ENCODE results near the gene LPP. TPM values are rescaled to one million over a fixed set of nuclear protein-coding genes. Genes with fewer than 3 reads are reported as not detected.

The LPP gene
- total RNA-seq, 6 experiments from 2014 or later, result 84.1 to 121 (median 102) TPM

DNA sequence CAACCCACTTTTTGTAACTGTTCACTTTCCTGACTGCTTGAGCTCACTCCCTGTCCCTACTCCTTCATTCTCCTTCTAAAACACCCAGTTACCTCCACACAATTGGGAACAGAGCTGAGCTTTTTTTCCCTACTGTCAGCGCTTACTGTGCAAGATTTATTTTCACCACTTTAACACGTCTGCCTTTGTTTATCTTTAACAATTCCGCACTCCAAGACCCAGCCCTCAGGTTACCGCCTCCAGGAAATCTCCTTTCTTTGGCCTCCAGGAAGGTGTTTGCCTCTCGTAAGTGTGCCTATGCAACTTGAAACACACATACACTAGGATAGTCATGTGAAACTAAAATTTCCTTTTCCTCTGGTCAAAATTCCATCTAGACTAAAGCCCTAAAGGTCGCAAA lies 745.9 kb downstream of the LPP start:
- H3K4me3 Mint-ChIP-seq, result no peak overlapping the region; the same call in 1 of the 2 replicates
- peaks cover 3% of the 10 kb centered on the region for H3K27me3 Mint-ChIP-seq (ENCODE audit: insufficient read depth)
- TF ChIP-seq, protein P1, sequence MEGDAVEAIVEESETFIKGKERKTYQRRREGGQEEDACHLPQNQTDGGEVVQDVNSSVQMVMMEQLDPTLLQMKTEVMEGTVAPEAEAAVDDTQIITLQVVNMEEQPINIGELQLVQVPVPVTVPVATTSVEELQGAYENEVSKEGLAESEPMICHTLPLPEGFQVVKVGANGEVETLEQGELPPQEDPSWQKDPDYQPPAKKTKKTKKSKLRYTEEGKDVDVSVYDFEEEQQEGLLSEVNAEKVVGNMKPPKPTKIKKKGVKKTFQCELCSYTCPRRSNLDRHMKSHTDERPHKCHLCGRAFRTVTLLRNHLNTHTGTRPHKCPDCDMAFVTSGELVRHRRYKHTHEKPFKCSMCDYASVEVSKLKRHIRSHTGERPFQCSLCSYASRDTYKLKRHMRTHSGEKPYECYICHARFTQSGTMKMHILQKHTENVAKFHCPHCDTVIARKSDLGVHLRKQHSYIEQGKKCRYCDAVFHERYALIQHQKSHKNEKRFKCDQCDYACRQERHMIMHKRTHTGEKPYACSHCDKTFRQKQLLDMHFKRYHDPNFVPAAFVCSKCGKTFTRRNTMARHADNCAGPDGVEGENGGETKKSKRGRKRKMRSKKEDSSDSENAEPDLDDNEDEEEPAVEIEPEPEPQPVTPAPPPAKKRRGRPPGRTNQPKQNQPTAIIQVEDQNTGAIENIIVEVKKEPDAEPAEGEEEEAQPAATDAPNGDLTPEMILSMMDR (IDR thresholded peaks at IDR 0.05), result no peak
- peaks cover 55% of the 10 kb centered on the region for H3K4me1 Mint-ChIP-seq (ENCODE audit: low read depth)
- peak overlapping the region; percentile 88 for H3K27ac Mint-ChIP-seq
- no peak for DNase-seq
- H3K9me3 Mint-ChIP-seq, result no peaks in the 10 kb centered on the region
- H3K36me3 Mint-ChIP-seq (ENCODE audit: low read depth), result peaks cover 28% of the 10 kb centered on the region

DNA sequence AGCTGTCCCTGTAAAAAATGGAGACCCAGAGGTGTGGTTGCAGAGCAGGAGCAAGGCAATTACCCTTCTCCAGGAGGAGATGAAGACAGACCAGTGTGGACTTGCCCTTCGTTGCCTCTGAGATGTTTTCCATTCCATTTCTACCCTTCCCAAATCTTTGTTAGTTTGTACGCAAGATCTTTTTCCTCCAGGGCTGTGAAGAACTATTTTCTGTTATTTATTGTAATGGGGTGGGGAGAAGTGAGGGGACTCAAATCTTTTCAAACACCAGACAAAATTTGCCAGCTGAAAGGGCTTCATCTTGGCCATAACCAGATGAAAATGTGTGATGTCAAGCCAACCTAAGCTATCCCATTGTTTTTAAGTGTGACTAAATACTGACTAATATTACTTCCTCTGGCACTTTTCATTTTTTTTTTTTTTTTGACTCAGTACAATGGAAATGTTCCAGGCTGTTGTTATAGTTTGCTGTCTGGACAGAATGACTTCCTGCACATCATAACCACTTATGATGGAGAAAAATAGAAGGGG lies 746.5 kb downstream of the LPP start:
- Mint-ChIP-seq H3K4me3 (peak overlapping the region; percentile 84), H3K9me3 (peaks cover 3% of the 10 kb centered on the region; the same call in 1 of the 2 replicates), H3K27ac (peak overlapping the region; percentile 88), H3K27me3 (ENCODE audit: insufficient read depth) (peaks cover 3% of the 10 kb centered on the region), H3K4me1 (ENCODE audit: low read depth) (peaks cover 62% of the 10 kb centered on the region), H3K36me3 (ENCODE audit: low read depth) (peaks cover 33% of the 10 kb centered on the region)
- TF ChIP-seq, protein P1 (IDR thresholded peaks at IDR 0.05), result no peak
- DNase-seq, result peak; percentile 69

DNA sequence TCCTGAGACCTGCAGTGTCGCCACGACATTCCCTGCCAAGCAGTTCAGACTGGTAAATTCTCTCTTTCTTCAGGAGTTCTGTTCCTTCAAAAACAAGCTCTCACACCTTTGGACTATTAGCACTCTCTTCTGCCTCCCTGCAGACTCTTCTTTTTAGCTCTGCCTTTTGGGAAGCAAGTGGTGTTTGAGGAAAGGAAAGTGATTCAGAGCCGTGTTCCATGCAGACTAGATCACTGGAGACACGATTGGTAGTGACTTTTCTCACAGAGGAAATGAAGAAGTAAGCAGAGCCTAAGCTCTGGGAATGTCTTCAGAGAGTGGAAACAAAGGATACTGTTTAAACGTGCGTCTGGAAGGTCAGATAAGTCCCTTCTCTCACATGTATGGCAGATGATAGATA lies 747.2 kb downstream of the LPP start:
- Mint-ChIP-seq H3K27ac (peak overlapping the region; percentile 88), H3K4me1 (ENCODE audit: low read depth) (peaks cover 66% of the 10 kb centered on the region), H3K36me3 (ENCODE audit: low read depth) (peaks cover 37% of the 10 kb centered on the region), H3K27me3 (ENCODE audit: insufficient read depth) (peaks cover 3% of the 10 kb centered on the region), H3K9me3 (peaks cover 4% of the 10 kb centered on the region; the same call in 1 of the 2 replicates), H3K4me3 (peak overlapping the region; percentile 84)
- TF ChIP-seq, protein P1 (IDR thresholded peaks at IDR 0.05), result no peak
- DNase-seq, result peak; percentile 37

DNA sequence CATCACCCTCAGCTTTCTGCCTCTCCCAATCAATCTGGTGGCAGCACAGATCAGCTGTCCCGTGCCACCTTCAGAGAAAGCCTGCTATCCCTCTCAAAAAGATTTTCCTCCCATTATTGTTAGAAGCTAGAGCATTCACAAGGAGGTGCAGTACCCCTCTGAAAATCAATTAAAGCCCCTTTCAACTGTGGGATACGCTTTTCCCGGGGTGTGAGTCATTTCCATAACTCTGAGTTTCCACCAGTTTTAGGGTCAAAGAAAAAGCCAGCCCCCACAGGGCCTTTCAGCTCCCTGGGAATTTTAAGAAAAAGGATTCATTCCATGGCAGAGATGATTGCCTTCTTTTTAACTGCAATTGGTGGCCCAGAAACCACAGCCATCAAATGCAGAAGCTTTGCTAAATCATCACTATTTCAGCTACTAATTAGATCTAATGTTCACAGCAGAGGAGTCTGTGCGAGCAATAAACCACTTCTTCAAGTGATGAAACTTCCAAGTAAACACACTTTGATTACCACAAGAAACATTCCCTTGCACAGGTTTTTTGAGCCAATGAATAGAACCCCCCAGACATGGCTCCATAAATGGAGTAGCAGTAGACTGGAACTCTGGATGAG lies 747.8 kb downstream of the LPP start:
- Mint-ChIP-seq H3K27ac (peak overlapping the region; percentile 88), H3K4me1 (ENCODE audit: low read depth) (peaks cover 66% of the 10 kb centered on the region), H3K9me3 (peaks cover 4% of the 10 kb centered on the region; the same call in 1 of the 2 replicates), H3K36me3 (ENCODE audit: low read depth) (peaks cover 38% of the 10 kb centered on the region), H3K27me3 (ENCODE audit: insufficient read depth) (peaks cover 3% of the 10 kb centered on the region), H3K4me3 (peak overlapping the region; percentile 84)
- TF ChIP-seq, protein P1 (IDR thresholded peaks at IDR 0.05), result no peak
- no peak for DNase-seq

DNA sequence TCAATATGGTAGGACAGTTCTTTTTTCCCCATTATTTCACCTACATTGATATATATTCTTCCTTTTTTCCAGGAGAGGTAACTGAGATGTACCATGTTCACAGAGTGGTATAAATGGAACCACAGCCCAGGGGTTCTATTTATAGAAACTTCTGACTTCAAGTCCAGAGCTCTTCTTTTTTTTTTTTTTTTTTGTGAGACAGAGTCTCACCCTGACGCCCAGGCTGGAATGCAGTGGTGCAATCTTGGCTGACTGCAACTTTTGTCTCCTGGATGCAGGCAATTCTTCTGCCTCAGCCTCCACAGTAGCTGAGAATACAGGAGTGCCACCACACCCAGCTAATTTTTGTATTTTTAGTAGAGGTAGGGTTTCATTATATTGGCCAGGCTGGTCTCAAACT lies 750.7 kb downstream of the LPP start:
- peaks cover 73% of the 10 kb centered on the region for H3K4me1 Mint-ChIP-seq (ENCODE audit: low read depth)
- H3K4me3 Mint-ChIP-seq, result no peak overlapping the region
- peaks cover 30% of the 10 kb centered on the region for H3K36me3 Mint-ChIP-seq (ENCODE audit: low read depth)
- peak; percentile 55 for DNase-seq
- peaks cover 3% of the 10 kb centered on the region for H3K27me3 Mint-ChIP-seq (ENCODE audit: insufficient read depth)
- TF ChIP-seq, protein P1 (IDR thresholded peaks at IDR 0.05), result no peak
- no peak overlapping the region for H3K27ac Mint-ChIP-seq
- H3K9me3 Mint-ChIP-seq, result peaks cover 4% of the 10 kb centered on the region; the same call in 1 of the 2 replicates

Data from HFFc6 (cell line).